ENCODE measurements around the gene CD248.
"Not testable (repeated sequence)": the region's sequence is repeated elsewhere in the genome, so short reads cannot be mapped to it uniquely, and the experiment has no call there.

CD248 gene

DNA sequence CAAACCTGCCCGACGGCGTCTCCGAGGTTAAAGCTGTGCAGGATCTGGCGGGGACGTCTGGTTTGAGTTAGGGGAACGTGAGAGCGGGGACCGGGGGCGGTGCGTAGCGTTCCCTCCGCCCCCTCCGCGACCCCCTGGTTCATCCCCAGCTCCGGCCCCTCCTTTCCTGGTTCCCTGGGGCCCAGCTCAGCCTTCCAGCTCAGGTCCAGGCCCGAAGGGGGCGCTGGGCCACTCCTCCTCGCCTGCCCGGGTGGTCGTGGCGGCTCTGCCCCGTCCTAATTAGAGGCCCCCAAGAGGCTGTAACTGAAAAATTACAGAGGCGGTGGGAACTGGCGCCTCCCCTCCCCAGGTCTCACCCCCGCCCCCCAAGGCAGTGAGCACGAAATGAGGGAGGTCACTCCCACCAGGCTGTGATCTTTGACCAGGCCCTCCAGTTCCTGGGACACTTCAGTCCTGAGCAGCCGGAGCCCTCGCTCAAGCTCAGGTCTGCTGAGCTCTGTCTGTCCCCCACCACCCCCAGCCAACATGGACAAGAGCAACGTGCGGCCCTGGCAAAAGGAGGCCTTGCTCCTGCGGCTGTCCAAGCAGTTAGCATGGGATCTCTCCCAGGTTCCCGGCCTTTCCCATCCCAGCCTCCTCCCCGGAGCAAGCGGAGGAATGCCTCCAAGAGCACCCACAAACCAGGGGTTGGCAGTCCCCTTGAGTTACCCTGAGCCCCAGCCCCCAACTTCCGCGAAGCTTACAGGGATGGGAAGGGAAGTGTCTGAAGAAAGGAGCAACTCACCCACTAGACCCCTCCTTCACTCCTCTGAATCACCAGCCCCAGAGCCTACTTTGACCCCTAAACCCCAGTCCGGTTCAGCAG lies 3.3 kb downstream of the CD248 start:
- no peak for DNase-seq (ENCODE audit: low read depth in 2 of 3, low spot score in 2 of 3)

DNA sequence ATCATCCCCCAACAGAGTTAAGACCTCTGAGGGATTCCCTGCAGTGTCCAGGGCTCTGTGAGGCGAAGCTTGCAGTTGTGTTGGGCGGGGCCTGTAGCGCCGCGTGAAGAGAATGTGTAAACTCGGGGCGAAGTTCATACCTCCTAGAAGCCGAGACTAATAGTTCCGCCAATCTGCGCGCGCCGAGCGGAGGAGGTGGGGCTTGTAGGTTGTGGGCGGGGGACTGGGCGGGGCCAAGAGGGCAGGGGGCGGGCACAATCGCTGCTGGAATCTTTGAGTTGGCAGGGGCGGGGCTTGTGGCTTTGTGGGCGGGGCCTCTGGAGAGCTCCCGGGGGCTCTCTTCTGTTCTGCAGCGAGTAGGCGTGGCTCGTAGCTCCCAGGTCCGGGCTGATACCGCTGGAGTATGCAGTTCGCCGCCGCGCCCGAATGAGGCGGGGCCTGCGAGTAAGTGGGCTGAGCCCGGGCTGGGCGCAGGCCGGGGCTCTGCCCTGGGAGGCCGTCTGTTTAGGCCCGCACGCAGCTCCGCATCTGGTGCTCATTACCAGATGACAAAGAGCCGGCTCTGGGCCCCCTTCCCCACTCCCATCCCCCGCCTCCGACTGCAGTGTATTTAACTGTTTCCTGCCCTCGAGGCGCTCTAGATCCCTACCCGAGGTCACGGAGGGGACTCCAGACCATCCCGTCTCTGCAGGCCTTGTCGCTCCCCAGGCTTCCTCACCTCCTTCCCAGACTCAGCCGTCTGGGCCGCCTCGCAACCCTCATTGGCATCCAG lies 4.1 kb downstream of the CD248 start:
- DNase-seq (ENCODE audit: low read depth in 2 of 3, low spot score in 2 of 3): peak; percentile 88 to 100 (median 100)

DNA sequence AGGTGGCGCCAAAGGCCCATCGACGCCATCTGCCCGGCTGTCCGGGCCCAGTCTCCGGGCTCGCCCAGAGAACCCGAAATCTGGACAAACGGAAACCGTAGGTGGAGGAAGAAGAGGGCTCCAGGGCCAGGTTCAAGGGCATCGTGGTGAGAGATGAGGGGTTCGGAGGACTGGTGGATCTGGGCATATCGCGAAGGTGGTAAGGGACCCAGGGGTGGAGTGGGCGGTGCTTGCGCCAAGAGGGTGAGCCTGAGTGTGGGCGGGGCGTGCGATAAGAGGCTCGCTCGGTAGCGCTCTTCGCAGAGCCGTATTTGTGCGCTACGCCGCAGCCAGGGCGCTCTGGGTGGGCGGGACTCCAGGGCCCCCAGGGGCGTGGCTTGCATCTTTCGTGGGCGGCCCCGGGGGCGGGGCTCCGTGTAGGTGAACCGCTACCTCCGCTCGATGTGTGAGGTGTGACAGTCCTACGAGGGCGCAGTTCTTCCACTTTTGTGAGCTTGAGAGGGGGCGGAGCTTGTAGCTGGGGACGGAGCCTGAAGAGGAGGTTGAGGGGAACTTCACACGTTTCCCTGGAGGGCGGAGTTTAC lies 4.8 kb downstream of the CD248 start:
- DNase-seq (ENCODE audit: low read depth in 2 of 3, low spot score in 2 of 3): peak; percentile 91 to 96 (median 95)

DNA sequence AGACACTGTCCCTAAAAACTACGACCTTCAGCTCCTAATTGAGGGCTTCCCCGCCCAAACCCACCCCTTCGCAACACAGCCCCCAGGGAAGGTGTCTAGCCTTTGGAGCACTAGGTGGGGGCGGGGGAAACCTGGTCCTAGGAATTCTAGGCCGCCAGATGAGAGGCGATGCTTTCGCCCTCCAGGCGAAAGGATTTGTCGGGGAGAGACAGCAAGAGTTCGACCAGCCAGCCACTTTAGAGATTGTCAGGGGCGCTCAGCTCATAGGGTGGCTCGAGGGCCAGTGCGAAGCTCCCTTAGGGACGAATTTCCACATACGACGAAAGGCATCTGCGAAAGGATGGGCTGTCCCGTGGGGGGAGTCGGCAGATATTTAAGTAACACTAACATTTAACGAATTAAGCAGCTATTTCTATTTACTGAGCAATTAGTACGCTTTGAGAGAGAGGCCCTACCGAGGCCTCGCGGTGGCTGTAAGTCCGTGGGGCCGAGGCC lies 5.3 kb downstream of the CD248 start:
- no peak for DNase-seq (ENCODE audit: low read depth in 2 of 3, low spot score in 2 of 3)

DNA sequence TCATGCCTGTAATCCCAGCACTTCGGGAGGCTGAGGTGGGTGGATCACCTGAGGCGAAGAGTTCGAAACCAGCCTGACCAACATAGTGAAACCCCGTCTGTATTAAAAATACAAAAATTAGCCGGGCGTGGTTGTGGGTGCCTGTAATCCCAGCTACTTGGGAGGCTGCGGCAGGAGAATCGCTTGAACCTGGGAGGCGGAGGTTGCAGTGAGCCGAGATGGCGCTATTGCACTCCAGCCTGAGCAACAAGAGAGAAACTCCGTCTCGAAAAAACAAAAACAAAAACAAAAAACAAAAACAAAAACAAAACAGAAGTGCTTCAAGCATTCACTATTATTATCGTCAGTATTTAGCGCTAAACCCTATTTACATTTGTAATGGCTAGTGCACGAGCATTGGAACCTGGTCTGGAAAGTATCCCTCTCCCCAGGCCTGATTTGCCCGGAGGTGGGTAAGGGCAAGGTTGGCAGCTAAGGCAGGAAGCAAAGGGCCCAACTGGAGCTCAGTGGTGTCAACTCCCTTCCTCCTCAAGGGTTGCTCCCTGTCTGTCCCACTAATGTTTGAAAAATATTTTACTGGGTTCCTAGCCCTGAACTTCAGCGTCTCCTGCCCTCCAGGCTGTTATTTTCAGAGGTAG lies 5.9 kb downstream of the CD248 start:
- DNase-seq (ENCODE audit: low read depth in 2 of 3, low spot score in 2 of 3): not testable (repeated sequence)

DNA sequence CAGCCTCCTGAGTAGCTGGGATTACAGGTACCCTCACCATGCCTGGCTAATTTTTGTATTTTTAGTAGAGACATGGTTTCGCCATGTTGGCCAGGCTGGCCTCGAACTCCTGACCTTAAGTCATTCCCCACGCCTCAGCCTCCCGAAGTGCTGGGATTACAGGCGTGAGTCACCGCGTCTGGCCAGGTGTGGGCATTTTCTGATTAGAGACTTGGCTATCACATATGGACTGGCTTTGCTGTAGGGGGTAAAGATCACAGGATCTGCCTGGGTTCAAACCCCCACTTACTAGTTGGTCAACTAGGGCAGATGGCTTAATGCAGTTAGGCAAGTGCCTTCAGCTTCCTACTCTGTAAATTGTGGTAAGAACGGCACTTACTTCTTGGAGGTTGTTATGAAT lies 6.5 kb downstream of the CD248 start:
- DNase-seq (ENCODE audit: low read depth in 2 of 3, low spot score in 2 of 3): no peak

DNA sequence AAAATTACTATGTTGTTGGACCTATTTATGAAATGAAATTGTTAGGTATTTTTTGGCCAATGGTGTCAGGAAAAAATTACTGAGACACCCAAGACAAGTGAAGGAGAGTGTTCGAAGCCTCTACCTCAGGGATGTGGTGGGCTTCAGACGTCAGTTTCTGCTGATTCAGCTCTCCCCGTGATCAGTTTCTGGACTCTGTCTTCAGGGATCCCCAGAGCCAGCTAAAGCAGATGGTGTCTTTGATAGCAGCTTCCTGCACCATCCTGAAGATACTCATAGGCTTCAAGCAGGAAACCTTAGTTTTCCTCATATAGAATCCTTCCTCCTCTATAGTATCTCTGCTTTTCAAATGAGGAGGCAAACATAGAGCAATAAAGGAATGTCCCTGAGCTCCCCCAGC lies 7.4 kb downstream of the CD248 start:
- no peak for DNase-seq (ENCODE audit: low read depth in 2 of 3, low spot score in 2 of 3)

DNA sequence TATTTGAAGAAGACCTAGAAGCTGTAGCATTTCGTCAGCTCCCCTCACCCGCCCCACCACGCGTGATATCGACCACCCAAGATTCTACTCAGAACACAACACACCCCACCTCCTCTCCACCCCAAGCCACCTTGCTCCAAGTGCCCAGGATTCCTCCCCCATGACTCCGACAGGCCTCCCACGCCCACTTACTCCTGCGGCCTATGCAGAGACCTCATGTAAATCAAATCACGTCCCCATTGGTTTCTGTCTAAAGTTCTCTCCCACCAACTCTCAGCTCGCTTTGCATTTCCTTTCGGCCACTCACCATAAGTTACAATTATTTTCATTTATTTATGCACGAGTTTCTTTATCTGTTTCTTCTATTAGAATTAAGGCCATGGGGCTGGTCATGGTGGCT lies 14.2 kb downstream of the CD248 start:
- DNase-seq (ENCODE audit: low read depth in 2 of 3, low spot score in 2 of 3): no peak

DNA sequence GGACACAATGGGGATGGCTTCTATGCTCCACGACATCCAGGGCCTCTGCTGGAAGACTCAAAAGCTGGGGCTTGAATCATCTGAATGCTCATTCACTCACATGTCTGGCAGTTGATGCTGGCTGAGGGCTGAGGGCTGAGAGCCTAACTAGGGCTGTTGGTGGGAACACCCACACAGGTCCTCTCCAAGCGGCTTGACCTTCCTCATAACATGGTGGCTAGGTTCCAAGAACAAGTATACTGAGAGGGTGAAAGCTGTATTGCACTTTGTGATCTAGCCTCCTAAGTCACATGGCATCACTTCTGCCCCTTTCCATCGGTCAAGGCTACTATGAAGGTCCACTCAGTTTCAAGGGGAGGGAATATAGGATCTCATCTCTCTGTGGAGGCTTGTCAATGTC lies 17.7 kb downstream of the CD248 start:
- no peak for DNase-seq (ENCODE audit: low read depth in 2 of 3, low spot score in 2 of 3)

DNA sequence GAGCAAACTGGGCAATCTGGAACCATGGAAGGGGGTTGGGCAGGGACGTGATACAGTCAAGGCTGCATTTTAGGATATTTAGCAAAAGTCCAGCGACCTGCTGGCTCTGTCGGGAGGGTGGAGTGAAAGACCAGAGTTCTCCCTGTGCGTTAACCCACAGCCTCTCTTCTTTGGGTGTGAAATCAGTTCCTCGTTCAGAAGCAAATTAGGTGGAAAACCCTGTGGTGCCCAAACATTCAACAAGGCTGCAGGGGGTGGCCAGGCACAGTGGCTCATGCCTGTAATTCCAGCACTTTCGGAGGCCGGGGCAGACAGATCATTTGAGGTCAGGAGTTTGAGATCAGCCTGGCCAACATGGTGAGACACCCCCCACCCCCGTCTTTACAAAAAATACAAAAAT lies 19.2 kb downstream of the CD248 start:
- DNase-seq (ENCODE audit: low read depth in 2 of 3, low spot score in 2 of 3): no peak

DNA sequence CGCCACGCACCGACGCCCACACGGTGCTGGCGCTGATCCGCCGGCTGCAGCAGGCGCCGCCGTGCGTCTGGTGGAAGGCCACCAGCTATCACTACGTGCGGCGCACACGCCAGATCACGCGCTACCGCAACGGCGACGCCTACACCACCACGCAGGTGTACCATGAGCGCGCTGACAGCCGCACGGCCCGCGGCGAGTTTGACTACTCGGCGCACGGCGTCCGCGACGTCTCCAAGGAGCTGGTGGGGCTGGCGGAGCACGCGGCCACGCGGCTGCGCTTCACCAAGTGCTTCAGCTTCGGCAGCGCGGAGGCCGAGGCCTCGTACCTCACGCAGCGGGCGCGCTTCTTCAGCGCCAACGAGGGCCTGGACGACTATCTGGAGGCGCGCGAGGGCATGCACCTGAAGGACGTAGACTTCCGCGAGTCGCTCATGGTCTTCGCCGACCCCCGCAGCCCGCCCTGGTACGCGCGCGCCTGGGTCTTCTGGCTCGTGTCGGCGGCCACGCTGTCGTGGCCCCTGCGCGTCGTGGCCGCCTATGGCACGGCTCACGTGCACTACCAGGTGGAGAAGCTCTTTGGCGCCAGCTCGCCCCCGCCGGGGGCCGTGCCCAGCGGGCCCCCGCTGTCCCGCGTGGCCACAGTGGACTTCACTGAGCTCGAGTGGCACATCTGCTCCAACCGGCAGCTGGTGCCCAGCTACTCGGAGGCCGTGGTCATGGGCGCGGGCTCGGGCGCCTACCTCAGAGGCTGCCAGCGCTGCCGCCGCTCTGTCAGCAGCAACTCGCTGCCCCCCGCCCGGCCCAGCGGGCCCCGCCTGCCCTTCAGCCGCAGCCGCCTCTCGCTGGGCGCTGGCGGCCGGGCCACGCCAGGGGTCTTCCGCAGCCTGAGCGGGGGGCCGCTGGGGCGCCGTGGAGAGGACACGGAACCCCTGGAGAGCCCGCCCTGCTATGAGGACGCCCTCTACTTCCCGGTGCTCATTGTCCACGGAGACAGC lies 21.9 kb downstream of the CD248 start:
- DNase-seq (ENCODE audit: low read depth in 2 of 3, low spot score in 2 of 3): no peak

DNA sequence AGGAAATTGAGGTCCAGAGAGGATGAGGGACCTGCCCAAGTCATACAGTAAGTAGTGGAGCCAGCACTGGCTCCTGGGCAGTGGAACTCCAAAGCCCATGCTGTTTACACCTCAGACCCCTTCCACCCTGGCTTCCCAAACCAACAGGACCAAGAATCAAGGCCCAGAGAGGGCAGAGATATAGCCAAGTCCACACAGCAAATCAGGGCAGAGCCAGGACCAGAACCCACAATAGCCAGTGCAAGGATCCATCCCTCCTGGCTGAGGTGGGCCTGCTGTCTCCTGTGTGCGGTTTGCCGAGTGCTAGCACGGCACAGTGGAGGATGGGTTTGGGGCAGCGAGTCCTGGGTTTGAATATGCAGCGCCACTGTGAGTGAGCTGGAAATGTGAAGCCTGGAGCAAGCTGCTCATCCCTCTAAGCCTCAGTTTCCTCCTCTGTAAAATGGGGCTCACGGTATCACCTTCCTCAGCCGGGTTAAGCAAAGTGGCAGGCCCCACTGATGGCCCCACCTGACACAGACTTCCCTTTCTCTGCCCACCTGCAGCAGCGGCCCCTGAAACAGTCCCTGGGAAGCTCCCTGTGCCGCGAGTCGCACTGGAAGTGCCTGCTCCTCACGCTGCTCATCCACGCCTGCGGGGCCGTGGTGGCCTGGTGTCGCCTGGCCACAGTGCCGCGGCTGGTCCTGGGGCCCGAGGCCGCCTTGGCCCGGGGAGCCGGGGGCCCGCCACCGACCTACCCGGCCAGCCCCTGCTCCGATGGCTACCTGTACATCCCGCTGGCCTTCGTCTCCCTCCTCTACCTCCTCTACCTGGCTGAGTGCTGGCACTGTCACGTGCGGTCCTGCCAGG lies 22.8 kb downstream of the CD248 start:
- no peak for DNase-seq (ENCODE audit: low read depth in 2 of 3, low spot score in 2 of 3)

DNA sequence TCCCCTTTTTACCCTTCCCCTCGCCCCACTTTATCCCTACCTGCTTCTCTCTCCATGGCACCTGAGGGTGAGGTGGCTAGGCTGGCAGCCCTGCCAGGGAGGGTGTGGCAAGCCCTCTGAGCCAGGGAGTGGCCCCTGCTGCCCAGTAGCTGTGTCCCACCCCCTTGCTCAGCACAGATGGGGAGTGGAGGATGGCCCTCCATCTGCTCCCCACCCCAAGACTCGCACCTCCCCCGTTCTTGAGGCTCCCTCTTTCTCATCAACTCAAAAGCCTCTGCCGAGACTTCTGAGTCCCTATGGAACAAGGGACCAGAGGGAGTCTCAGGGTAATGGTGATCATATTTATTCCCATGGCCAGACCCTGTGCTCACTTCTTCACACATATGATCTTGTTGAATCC lies 23.5 kb downstream of the CD248 start:
- DNase-seq (ENCODE audit: low read depth in 2 of 3, low spot score in 2 of 3): no peak

DNA sequence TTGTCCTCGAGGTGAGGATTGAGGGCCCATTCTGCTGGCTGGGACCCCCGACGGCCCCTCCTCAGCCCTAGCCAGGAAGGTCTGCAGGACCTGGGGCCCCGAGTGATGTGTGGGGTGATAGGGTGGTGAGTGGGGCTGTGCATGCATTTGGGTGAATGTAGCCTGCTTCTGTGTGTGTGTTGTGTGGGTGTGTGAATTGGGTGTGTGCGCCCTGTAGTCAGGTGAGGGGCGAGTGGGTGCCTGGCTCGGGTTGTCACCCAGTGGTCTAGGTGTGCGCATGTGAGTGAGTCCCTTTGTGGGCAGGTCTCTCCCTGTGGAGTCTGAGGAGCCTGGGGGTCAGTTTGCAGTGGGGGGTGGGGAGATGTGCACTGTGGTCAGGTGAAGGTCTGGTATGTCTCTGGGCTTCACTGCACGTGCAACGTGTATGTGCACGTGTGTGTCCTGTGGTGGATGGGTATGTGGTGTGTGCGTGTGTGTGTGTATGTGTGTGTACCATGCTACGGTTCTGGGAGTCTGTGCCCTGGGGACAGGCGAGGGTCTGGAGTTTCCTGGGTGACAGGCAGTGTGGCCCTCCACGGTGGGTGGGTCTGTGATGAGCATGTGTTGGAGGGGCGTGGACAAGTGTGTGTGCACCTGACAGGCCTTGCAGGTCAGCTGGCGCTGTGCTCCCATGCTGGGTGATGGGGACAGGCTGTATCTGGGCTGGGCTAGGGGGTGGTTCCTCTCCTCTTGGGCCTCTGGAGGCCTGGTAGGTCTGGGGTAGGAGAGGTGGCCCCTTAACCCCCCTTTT lies 24.1 kb downstream of the CD248 start:
- no peak for DNase-seq (ENCODE audit: low read depth in 2 of 3, low spot score in 2 of 3)

DNA sequence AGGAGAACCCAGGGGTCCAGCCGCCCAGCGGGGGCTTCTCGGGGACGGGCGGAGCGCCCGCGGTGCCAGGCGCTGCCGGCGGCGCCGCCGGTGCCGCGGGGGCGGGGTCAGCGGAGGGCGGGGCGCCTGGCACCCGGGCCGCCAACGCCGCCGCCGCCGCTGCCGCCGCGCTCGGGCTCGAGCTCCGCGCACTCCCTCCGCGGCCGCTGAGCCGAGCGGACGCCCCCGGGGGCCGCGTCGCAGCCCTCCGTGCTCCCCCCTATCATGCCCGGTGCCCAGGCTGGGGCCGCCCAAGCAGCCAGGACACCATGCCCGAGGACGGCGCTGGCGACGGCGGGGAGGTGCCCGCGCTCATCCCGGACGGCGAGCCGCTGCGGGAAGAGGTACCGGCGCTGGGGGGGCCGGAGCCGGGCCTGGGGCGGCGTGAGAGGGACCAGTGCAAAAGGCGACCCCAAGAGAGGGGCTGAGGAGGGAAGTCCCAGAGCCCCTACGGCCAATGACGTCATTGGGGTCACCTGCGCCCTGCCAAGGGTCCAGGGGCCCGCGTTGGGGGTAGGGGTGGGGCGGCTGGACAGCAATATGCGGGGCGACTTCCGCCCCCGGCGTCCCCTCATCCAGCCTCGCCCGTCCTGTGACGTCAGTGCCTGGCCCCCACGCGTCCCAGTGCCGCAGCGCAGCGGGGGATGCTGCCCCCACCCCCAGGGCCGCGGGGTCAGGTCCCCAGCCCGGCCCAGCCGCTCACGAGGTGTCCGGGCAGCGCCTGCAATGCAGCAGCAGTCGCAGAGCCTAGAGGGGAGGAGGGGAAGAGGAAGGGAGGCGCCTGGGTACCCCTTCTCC lies 24.9 kb downstream of the CD248 start, which contains the start of gene TMEM151A:
Gene TMEM151A (plus strand): TSS at position 189 of the 837 bp plus-strand sequence. CDS start 120 bp downstream, at position 309.
- DNase-seq (ENCODE audit: low read depth in 2 of 3, low spot score in 2 of 3): no peak

DNA sequence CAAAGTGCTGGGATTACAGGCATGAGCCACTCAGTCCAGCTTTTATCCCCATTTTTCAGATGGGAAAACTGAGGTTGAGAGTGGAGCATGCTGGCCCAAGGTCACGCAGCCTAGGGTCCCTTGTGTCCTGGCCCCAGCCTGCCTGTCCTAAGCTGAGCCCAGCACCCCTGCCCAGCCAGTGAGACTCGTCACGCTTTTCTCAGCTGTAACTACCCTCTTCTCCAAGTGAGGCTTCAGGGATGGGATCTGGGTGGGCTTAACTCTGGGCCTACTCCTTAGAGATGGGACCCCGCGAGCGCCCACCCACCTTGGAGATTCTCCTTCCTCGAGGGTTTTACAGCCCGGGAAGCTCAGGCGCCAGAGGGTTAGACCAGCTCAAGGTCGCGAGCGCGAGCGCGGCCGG lies 25.5 kb downstream of the CD248 start:
- DNase-seq (ENCODE audit: low read depth in 2 of 3, low spot score in 2 of 3): no peak

DNA sequence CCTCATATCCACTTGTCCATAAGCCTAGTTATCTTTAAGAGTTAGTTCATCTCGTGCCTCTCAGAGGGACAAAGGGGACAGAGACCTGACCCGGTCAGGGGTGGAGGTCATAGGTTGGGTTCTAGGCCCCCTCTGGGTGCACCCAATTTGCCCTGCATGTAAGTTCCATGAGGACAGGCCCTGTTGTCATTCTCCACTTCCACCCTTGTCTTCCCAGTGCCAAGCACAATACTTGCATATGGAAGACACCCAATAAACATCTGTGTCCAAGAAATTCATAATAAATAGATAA lies 26.6 kb downstream of the CD248 start:
- no peak for DNase-seq (ENCODE audit: low read depth in 2 of 3, low spot score in 2 of 3)

Measured in activated CD8-positive, alpha-beta memory T cell treated with anti-CD3 and anti-CD28 coated beads for 48 hours (primary cell).